ENCODE measurements around the gene DDIAS. TPM values are rescaled to one million over a fixed set of nuclear protein-coding genes. Genes with fewer than 3 reads are reported as not detected.
A peak's percentile ranks its signal among the peaks of the same experiment; 100 is the strongest.

DDIAS gene
- total RNA-seq, 1 experiment from 2014 or later = 17.1 TPM

DNA sequence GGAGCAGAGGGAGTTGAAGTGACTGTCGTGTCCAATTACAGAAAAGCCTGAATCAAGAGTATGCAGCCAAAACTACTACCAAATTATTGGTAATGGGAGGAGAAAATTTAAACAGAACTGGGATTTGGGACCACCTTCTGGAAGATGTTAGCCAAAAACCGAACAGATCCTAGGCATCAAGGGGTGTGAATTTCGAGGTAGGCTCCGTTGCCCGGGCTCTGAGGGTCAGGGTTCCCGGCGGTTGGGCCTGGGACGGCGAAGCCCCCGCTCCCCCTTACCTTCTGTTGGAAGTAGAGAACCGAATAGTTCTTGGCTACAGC lies 1.6 kb upstream of the DDIAS start:
- CTCF ChIA-PET = interaction anchor here (0.6 to 2.7 kb wide), 6 partner anchors 32 to 919 kb away, joined by 3 to 14 read pairs (median 4); no protein-coding TSS in a partner anchor
- no peak for TF ChIP-seq POLR2AphosphoS5 (IDR thresholded peaks at IDR 0.05; ENCODE audit: low read depth, low read length)
- no peak for TF ChIP-seq JUND (IDR thresholded peaks at IDR 0.05)
- no peak for TF ChIP-seq EZH2phosphoT487 (IDR thresholded peaks at IDR 0.05; ENCODE audit: borderline replicate concordance)
- no peak for TF ChIP-seq RAD21 (IDR thresholded peaks at IDR 0.05; ENCODE audit: low read depth)
- TF ChIP-seq, protein P1, sequence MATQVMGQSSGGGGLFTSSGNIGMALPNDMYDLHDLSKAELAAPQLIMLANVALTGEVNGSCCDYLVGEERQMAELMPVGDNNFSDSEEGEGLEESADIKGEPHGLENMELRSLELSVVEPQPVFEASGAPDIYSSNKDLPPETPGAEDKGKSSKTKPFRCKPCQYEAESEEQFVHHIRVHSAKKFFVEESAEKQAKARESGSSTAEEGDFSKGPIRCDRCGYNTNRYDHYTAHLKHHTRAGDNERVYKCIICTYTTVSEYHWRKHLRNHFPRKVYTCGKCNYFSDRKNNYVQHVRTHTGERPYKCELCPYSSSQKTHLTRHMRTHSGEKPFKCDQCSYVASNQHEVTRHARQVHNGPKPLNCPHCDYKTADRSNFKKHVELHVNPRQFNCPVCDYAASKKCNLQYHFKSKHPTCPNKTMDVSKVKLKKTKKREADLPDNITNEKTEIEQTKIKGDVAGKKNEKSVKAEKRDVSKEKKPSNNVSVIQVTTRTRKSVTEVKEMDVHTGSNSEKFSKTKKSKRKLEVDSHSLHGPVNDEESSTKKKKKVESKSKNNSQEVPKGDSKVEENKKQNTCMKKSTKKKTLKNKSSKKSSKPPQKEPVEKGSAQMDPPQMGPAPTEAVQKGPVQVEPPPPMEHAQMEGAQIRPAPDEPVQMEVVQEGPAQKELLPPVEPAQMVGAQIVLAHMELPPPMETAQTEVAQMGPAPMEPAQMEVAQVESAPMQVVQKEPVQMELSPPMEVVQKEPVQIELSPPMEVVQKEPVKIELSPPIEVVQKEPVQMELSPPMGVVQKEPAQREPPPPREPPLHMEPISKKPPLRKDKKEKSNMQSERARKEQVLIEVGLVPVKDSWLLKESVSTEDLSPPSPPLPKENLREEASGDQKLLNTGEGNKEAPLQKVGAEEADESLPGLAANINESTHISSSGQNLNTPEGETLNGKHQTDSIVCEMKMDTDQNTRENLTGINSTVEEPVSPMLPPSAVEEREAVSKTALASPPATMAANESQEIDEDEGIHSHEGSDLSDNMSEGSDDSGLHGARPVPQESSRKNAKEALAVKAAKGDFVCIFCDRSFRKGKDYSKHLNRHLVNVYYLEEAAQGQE (IDR thresholded peaks at IDR 0.05; ENCODE audit: low read depth) = no peak
- TF ChIP-seq YY1 (IDR thresholded peaks at IDR 0.05; ENCODE audit: extremely low read depth, insufficient replicate concordance, low read depth, low read length) = no peak
- TF ChIP-seq TCF7L2 (IDR thresholded peaks at IDR 0.05; ENCODE audit: borderline replicate concordance, extremely low read depth, insufficient read depth, insufficient read length) = no peak
- no peak for TF ChIP-seq ZFX (IDR thresholded peaks at IDR 0.05)
- TF ChIP-seq SRF (IDR thresholded peaks at IDR 0.05; ENCODE audit: low read depth) = no peak
- TF ChIP-seq, protein P2, sequence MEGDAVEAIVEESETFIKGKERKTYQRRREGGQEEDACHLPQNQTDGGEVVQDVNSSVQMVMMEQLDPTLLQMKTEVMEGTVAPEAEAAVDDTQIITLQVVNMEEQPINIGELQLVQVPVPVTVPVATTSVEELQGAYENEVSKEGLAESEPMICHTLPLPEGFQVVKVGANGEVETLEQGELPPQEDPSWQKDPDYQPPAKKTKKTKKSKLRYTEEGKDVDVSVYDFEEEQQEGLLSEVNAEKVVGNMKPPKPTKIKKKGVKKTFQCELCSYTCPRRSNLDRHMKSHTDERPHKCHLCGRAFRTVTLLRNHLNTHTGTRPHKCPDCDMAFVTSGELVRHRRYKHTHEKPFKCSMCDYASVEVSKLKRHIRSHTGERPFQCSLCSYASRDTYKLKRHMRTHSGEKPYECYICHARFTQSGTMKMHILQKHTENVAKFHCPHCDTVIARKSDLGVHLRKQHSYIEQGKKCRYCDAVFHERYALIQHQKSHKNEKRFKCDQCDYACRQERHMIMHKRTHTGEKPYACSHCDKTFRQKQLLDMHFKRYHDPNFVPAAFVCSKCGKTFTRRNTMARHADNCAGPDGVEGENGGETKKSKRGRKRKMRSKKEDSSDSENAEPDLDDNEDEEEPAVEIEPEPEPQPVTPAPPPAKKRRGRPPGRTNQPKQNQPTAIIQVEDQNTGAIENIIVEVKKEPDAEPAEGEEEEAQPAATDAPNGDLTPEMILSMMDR (IDR thresholded peaks at IDR 0.05 in 2 of 3, conservative IDR thresholded peaks at IDR 0.05 in 1 of 3; ENCODE audit: borderline replicate concordance in 1 of 3, insufficient read depth in 1 of 3, low read depth in 2 of 3, low read length in 2 of 3) = no peak
- TF ChIP-seq, protein P3, sequence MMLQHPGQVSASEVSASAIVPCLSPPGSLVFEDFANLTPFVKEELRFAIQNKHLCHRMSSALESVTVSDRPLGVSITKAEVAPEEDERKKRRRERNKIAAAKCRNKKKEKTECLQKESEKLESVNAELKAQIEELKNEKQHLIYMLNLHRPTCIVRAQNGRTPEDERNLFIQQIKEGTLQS (IDR thresholded peaks at IDR 0.05) = no peak
- DNase-seq (ENCODE audit: low read depth, low spot score) (no peak), ATAC-seq (peak; percentile 10; the same call in 1 of the 2 replicates)
- no peaks in the 10 kb centered on the region for H3K36me3 ChIP-seq (ENCODE audit: control insufficient read depth in 1 of 2, insufficient read depth in 2 of 2, low read length in 2 of 2)
- no peaks in the 10 kb centered on the region for H3K9me2 ChIP-seq (ENCODE audit: insufficient read depth)
- intact Hi-C loops (cut with micrococcal nuclease) = loop anchor here (2.0 kb wide), 1 partner anchor 33 kb away; no protein-coding TSS in a partner anchor
- H4K20me1 ChIP-seq (ENCODE audit: insufficient read depth) = peaks cover 6% of the 10 kb centered on the region; the same call in 1 of the 2 replicates
- no peaks in the 10 kb centered on the region for H3K27me3 ChIP-seq (ENCODE audit: insufficient read depth, low read length)
- BruUV-seq (replicated peaks) = TSS peak; percentile 55
- RAD21 ChIA-PET (ENCODE audit: low non-redundant PET in 1 of 2, low total read pairs in 2 of 2, uncharacterized antibody in 2 of 2, unreplicated experiment in 2 of 2) = no interaction called here
- no peak overlapping the region for H2AFZ ChIP-seq (ENCODE audit: low read depth, low read length, poor library complexity, severe bottlenecking)
- H3K9me3 ChIP-seq (ENCODE audit: control insufficient read depth in 1 of 2, insufficient read depth in 1 of 2, low read depth in 1 of 2, low read length in 2 of 2) = no peaks in the 10 kb centered on the region
- peak overlapping the region; percentile 69 for H3K27ac ChIP-seq (ENCODE audit: low read depth, low read length)
- POLR2A ChIA-PET = interaction anchor here (1.0 to 2.1 kb wide), 6 partner anchors 8 to 386 kb away, joined by 3 to 15 read pairs (median 4); partner anchors contain the start of genes CCDC90B and PCF11
- H3K79me2 ChIP-seq (ENCODE audit: insufficient read depth, low read length) = peaks cover 46% of the 10 kb centered on the region
- peaks cover 10 to 24% of the 10 kb centered on the region in 2 experiments; a peak in 3 of 4 replicates for H3K4me1 ChIP-seq (ENCODE audit: control insufficient read depth in 1 of 2, insufficient read depth in 2 of 2, low read length in 2 of 2)
- H3K4me2 ChIP-seq (ENCODE audit: low read length) = peak overlapping the region; percentile 96
- peak overlapping the region; percentile 84 for H3K9ac ChIP-seq (ENCODE audit: low read length)
- H3K4me3 ChIP-seq (replicated peaks in 1 of 2; ENCODE audit: low read depth in 1 of 2, low read length in 2 of 2) = peak overlapping the region; percentile 55 to 96

All from HCT116 (cell line).